ENCODE data around the gene ADAT3.

Gene ADAT3

DNA sequence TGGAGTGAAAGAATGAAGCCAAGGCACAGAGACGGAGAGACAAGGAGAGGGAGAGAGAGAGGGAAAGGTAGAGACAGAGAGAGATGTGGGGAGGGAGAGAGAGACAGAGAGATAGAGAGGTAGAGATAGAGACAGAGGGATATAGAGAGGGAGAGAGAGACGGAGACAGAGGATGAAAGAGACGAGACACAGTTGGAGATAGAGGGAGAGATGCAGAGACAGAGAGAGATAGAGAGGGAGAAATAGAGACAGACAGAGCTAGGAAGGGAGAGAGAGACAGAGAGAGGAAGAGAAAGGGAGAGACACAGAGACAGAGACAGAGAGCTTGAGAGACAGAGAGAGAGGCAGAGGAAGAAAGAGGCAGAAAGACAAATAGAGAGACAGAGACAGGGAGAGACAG lies 31.2 kb downstream of the ADAT3 start:
- in situ Hi-C loops (cut with MboI; ENCODE audit: low pct_unique_long_range_greater_than_20kb, low sequenced_read_pairs, unreplicated experiment), result no loop called here
- TF ChIP-seq, protein P1, sequence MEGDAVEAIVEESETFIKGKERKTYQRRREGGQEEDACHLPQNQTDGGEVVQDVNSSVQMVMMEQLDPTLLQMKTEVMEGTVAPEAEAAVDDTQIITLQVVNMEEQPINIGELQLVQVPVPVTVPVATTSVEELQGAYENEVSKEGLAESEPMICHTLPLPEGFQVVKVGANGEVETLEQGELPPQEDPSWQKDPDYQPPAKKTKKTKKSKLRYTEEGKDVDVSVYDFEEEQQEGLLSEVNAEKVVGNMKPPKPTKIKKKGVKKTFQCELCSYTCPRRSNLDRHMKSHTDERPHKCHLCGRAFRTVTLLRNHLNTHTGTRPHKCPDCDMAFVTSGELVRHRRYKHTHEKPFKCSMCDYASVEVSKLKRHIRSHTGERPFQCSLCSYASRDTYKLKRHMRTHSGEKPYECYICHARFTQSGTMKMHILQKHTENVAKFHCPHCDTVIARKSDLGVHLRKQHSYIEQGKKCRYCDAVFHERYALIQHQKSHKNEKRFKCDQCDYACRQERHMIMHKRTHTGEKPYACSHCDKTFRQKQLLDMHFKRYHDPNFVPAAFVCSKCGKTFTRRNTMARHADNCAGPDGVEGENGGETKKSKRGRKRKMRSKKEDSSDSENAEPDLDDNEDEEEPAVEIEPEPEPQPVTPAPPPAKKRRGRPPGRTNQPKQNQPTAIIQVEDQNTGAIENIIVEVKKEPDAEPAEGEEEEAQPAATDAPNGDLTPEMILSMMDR (IDR thresholded peaks at IDR 0.05; ENCODE audit: extremely low read depth, insufficient read depth, missing control alignments), result no peak
- no peak for DNase-seq (ENCODE audit: low spot score)

DNA sequence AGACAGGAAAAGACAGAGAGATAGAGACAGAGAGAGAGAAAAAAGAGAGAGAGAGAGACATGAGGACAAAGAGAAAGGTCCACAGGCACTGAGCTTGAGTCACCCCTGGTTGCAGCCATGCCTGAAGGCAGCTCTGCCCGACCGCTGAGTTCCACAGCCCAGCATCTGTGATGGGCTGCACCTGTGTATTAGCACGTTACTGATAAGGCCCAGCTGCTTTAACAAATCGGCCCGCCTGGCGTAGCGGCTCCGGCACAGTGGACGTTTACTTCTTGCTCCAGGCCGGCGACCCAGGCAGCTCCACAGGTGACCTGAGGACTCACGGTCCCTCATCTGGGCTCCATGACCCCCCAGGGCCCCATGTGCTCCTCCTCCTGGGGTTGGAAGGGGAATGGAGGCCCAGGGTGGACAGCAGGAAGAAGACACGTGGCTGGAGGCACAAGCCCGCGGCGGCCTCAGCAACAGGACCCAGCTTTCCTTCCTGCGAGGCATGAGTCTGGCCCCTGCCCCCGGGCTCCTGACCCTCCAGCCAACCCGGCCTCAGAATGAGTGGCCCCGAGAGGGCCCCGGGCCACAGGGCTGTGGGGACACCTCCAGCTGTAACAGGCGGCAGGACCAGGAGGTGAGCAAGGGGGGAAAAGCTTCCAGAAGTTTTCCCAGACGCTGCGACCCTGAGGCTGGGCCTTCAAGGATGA lies 31.9 kb downstream of the ADAT3 start:
- DNase-seq (ENCODE audit: low spot score), result no peak
- in situ Hi-C loops (cut with MboI; ENCODE audit: low pct_unique_long_range_greater_than_20kb, low sequenced_read_pairs, unreplicated experiment), result no loop called here
- TF ChIP-seq, protein P1 (IDR thresholded peaks at IDR 0.05; ENCODE audit: extremely low read depth, insufficient read depth, missing control alignments), result no peak

- in situ Hi-C loops (cut with MboI; ENCODE audit: low pct_unique_long_range_greater_than_20kb, low sequenced_read_pairs, unreplicated experiment), result no loop called here
- no peak for DNase-seq (ENCODE audit: low spot score)
Observed at GRCh38 chr19:1938071-1938470, 32.9 kb downstream of the ADAT3 start.

DNA sequence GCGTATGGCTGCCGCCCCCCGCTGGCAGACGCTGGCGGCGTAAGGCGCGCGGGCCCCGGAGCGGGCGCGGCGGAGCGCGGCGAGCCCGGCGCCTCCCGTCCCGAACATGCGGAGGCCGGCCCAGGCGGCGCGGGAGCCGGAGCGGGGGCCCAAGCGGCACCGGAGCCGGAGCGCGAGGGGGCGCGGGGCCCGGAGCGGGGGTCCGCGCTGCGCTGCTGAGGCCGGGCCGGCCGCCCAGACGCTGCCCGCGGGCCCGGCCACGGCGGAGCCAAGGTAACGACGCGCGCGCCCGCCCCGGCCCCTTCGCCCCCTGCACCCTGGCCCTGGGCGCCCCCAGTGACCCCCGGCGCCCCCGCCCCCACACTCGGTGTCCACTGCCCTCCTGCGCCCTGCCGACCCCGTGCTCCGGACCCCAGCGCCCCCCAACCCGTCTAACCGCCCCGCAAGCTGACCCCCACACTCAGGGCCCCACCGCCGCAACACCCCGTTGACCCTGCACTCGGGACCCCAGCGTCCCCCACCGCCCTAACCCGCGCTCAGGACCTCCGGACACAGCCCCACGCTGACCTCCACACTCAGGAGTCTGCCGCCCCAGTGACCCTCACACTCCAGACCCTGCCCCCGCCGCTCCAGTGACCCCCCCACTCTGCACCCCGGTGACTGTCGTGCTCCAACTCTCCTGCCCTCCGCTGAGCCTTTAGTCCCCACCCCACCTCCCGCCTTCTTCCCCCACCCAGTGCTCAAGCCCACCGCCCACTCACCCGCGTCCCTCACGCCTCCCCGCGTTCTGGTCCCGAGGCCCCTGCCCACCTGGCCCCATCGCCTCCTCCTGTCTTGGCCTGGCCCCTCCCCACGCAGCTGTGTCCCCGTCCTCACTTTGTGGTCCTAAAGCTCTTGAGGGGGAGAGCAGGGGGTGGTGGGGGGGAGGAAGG lies 36.2 kb downstream of the ADAT3 start, which contains the start of gene CSNK1G2:
TSS of gene CSNK1G2 (plus strand) at position 27 of the 932 bp plus-strand sequence. CDS start 28,601 bp downstream, outside the sequence.
- DNase-seq (ENCODE audit: low spot score), result no peak
- in situ Hi-C loops (cut with MboI; ENCODE audit: low pct_unique_long_range_greater_than_20kb, low sequenced_read_pairs, unreplicated experiment), result no loop called here
- TF ChIP-seq, protein P1 (IDR thresholded peaks at IDR 0.05; ENCODE audit: extremely low read depth, insufficient read depth, missing control alignments), result peak; percentile 60

More at GRCh38 chr19:1938071-1938470, 32.9 kb downstream of the ADAT3 start:
- TF ChIP-seq, protein P1 (IDR thresholded peaks at IDR 0.05; ENCODE audit: extremely low read depth, insufficient read depth, missing control alignments), result no peak

DNA sequence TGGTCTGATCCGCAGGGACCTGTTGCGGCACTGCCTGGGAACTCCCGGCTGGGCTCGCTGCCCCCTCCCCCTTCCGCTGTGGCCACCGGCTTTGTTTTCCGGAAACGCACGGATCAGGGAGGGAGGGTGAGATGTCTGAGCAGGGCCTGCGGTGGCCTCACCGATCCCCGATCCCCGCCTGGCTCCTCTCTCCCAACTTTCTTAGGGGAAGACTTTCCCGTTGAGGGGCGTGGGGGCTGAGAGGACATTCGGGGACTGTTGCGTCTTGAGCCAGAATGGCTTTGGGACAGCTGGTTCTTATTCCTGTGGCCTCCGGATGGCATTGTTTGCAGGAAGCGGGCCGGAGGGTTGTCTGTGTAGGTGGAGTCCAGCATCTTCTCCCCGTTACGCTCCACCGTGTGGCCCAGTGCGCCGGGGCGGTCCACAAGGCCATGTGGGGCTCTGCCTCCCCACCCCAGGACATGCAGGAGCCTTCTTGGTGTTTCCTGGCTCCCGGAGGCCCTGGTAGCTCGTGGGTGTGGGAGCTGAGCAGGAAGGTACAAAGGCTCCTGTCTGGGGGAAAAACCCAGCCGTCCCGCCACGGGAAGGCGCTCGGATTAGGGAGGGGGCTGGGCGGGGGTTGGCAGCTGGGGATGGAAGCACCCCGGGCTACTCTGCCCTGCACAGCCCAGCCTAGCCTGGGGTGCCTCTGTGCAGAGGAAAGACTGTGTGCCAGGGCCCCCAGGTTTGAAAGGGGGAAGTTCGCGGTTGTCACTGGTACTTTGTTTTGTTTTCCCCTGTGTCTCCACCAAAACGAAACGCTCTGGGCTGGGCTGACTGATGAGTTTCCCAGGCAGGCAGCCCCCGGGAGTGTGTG lies 37.1 kb downstream of the ADAT3 start:
- TF ChIP-seq, protein P1 (IDR thresholded peaks at IDR 0.05; ENCODE audit: extremely low read depth, insufficient read depth, missing control alignments), result no peak
- DNase-seq (ENCODE audit: low spot score), result peak; percentile 85
- in situ Hi-C loops (cut with MboI; ENCODE audit: low pct_unique_long_range_greater_than_20kb, low sequenced_read_pairs, unreplicated experiment), result no loop called here

All from GM13977 (cell line).